NOMO-1 treated with DMSO at 0.1 percent for 48 hours (cell line): ENCODE results near the gene CCDC90B.
"Not testable (repeated sequence)": the region's sequence is repeated elsewhere in the genome, so short reads cannot be mapped to it uniquely, and the experiment has no call there.

Source experiments
- DNase-seq: peaks from one replicate; lab custom pipeline; 2025; ENCODE audit not compliant: unreplicated experiment; lab: John Stamatoyannopoulos, UW

CCDC90B gene, protein sequence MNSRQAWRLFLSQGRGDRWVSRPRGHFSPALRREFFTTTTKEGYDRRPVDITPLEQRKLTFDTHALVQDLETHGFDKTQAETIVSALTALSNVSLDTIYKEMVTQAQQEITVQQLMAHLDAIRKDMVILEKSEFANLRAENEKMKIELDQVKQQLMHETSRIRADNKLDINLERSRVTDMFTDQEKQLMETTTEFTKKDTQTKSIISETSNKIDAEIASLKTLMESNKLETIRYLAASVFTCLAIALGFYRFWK

GRCh38 chr11:83285771-83286528 is at the start of gene CCDC90B:
Gene CCDC90B (minus strand): TSS chr11:83286367. CDS start chr11:83285972, 395 bp downstream.
- peak; percentile 96 for DNase-seq

DNA sequence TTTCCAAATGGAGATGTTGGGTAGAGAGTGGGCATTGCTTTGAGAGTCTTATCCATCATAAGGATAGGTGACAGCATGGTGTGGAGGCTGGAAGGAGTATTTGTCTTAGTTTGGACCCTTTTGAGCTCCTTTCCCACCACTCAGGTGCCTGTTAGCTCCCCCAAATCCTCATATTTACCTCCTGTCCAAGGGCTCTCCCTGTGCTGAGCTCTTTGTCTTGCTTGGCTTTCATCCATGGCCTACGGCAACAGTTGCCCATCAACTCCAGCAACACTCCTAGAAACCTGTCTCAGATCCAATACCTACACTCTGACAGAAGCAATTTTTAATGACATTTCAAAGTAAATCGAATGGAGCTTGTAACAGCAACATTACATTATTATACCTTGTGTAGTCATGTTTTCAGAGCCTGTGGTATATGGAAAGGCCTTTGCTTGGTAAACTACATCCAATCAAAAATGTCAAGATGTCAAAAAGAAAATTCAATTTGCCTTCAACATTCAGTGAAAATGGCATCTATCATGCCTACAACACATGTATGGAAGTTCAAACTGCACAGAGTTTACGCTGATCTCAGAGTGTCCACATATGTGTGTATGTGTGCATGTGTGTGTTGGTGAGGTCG is 49.4 kb upstream of the CCDC90B start:
- DNase-seq = no peak

GRCh38 chr11:83330303-83330702 is 44.1 kb upstream of the CCDC90B start:
- no peak for DNase-seq

DNA sequence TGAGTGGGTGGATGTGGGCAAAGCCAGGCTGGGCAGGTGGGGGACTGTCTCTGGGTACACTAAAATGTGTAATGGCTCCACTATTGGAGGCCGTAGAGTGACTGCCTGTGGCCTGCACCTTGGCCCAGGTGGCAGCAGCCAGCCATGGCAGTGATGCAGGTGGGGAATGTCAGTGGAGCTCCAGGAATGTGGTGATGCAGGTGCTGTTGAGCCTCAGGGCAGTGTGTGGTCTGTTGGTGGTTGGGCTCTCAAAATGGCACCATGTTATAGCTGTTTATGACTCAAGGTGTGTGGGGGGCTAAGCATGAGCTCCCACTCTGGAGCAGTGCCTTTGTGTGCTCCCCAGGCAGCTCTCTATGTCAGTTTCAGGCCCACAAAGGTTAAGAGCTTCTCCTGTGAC is 40.2 kb upstream of the CCDC90B start:
- DNase-seq = no peak

DNA sequence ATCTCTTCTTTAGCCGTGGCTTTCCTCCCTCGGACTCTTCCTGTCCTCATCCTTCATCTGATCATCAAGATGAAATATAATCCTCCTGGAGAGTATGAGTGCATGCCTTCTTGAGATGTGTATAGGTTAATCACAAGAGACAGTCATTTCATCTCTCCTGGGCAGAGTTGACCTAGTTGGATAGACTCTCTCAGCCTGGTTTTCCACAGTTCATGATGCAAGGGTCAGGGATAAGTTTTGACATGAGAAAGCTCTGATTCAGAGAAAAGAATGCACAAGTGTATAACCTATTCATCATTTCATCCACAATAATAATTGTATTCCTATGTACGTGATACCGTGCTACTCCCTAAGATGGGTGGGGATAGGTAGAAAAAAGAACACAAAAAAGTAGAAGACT is 33.2 kb upstream of the CCDC90B start:
- no peak for DNase-seq

DNA sequence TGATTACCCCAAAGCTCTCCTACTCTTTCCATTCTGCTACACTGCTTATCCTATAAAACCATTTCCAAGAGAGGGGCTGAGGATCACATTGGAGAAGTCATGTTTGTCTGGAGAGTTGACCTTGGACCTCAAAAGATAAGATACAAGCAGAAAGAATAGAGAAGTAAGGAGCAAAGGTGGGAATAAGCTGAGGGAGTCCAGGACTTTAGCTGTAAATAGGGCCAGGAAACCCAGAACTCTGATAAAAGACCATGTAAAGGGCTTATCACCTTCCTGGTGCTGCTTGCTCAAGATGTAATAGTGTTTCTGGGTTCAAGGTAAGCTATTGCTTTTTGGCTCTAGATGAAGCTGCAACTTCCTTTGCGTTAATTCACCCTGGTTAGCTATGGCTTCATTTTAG is 32.8 kb upstream of the CCDC90B start:
- DNase-seq = no peak

DNA sequence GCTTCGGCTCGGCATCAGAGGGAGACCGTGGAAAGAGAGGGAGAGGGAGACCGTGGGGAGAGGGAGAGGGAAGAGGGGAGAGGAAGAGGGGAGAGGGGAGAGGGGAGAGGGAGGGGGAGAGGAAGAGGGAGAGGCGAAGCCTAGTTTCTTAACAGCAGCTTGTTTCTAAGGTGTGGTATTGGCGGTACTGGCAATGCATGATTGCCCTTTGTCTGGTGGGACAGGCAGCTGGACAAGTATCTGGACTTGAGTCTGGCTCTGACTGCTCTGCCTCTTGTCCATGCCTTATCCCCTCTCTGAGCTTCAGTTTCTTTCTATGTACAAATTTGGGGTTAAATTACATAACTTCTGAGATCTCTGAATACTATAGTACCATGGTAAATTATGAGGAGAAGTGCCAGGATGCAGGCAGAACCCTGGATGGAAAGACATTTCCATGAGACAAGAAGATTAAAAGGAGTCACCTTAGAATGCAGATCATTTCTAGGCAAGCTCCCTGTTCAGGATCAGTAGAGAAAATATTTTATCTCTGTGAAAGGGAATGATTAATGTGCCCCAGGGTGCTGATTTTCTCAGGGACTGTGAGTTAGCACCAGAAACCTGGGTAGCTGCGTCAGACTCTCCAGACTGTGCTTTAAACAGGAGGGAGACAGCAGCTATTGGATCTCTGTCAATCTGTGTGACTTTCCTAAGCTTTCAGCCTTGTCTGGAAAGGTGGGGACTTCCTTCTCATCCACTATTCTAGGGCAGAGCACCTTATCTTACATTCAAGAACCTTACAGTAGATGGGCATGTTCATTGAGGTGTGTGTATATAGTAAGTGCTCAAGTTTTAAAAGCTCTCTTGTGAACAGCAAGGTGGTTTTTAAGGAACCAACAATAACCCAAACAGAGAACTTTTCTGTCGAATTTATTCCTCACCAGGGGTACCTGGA is 31.9 kb upstream of the CCDC90B start:
- no peak for DNase-seq

GRCh38 chr11:83316897-83317268 is 30.7 kb upstream of the CCDC90B start:
- not testable (repeated sequence) for DNase-seq

- DNase-seq = not testable (repeated sequence)
Measured at GRCh38 chr11:83316143-83316896, 30.2 kb upstream of the CCDC90B start.

DNA sequence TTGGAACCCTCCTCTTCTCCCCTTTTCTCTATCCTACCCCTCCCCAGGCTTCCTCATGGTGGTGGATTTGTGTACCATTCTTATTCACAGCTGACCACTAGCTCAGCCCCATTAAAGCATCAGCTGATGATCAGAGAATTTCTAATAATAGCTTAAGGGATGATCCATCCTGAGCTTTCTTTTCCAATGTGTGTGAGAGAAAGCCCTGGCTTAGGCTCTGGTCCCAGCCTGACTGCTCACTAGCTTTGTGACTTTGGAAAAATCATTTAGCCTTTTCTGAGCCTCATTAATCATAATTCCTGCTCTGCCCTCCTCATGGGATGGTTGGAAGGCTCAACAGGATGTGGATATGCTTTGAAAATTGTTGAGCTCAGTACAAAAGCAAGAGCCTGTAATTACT is 26.3 kb upstream of the CCDC90B start:
- no peak for DNase-seq

DNA sequence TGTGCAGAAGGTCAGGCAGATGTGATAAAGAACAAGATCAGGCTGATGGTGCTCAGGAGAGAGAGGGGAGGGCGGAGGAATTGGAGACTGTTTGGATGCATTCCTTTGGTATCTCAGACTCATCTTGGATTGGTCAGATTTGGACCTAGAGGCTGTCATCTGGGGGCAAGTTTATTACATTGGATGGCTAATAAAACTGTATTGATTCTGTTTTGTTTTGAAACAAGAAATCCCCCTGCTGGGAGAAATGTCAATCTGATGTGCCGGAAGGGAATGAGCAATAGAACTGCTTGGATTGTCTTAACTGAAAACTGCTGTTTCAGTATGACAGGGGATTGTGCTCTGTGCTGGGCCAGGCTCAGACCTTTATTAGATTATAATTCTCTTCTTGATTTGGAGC is 25.5 kb upstream of the CCDC90B start:
- no peak for DNase-seq

DNA sequence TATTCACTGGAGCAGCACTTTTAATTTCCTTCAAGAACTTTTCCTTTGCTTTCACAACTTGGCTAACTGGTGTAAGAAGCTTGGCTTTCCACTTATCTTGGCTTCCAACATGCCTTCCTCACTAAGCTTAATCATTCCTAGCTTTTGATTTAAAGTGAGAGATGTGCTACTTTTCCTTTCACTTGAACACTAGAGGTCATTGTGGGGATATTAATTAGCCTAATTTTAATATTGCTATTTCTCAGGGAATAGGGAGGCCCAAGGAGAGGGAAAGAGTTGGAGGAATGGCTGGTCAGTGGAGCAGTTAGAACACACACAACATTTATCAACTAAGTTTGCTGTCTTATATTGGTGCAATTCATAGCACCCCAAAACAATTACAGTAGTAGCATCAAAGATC is 24.6 kb upstream of the CCDC90B start:
- no peak for DNase-seq

GRCh38 chr11:83308536-83308935 is 22.4 kb upstream of the CCDC90B start:
- not testable (repeated sequence) for DNase-seq

GRCh38 chr11:83306200-83307080 is 20.3 kb upstream of the CCDC90B start:
- DNase-seq = no peak

GRCh38 chr11:83303316-83303715 is 17.1 kb upstream of the CCDC90B start:
- DNase-seq = no peak

- DNase-seq = peak; percentile 20
Measured at GRCh38 chr11:83302151-83302550, 16.0 kb upstream of the CCDC90B start.

DNA sequence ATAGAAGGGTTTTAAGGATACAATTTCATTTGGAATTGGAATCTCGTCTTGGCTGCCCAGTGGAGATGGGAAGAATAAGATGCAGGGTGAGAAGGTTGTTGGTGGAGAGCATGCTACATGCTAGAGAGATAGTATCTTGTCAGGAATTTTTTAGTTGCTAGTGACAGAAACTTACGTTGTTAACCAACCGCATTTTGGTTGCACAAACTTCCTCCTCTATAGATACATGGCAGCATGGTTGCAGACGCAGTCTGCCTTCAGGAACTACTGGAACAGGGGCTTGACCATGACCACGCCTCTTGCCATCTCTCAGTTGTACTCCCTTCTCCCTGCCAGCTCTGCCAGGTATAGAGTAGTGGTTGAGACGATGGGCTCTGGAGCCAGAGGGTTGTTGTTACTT is 13.5 kb upstream of the CCDC90B start:
- DNase-seq = peak; percentile 21

DNA sequence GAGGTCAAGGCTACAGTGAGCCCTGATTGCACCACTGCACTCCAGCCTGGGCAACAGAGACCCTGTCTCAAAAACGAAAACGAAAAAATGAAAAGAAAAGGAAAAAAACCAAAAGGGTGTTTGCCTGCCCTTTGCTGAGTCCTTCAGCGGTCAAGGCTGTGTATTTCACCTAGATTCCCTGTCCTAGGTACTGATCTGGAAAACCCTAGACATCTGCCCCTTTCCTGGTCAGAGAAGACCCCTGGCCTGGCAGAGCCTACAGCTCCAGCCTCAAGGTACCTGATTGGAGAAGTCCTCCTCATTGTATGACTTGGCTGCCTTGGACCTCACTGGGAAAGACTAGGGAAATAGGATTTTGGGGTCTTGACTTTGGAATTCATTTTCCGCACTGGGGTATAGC is 8.0 kb upstream of the CCDC90B start:
- no peak for DNase-seq

DNA sequence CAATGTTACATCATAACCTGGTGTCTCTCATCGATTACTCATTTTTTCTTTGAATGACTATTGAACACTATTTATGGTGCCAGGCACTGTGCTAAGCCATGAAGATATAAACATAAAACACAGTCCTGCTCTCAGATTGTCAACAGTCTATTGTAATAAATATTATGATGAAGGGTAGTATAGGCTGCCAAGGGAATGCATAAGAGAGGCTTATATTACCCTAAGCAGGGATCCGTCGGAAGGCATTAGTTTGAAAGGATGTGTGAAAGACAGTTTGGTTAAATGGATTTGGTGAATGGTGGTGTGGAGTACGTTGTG is 7.2 kb upstream of the CCDC90B start:
- DNase-seq = no peak
